CD4-positive, alpha-beta T cell treated with Interleukin-17A for 4 hours (primary cell): ENCODE results near the gene ZNF341.
"Not testable (repeated sequence)": the region's sequence is repeated elsewhere in the genome, so short reads cannot be mapped to it uniquely, and the experiment has no call there.

ENCODE experiments used
- DNase-seq: peaks from one replicate; pipeline ENCODE4 v3.0.0-alpha.2; 2020; ENCODE audit warnings: mixed read lengths

ZNF341 gene

DNA sequence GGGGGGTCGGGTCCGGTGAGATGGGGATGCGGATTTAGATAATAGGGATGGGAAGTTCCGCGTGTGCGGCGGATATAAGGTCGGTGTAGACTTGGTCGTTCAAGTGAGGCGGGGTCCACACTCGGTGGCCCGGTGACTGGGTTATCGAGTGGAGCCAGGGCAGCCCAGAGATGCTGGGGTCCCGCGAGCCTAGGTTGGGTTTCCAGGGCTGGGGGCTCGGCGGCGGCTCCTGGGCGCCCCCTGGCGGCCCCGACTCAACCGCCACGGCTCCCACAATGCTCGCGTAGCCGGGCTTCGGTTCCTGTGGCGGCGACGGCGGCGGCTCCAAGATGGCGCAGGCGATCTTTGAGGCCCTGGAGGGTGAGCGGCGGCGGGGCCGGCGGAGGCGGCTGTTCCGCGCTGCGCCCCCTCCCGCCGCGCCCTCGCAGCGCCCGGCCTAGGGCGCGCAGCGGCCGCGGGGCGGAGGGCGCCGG lies at the start of gene ZNF341:
TSS of gene ZNF341 (plus strand) at position 304 of the 473 bp plus-strand sequence. CDS start at position 330, 26 bp downstream.
- DNase-seq = peak; percentile 92

GRCh38 chr20:33684533-33685327 lies 47.1 kb upstream of the ZNF341 start:
- no peak for DNase-seq

DNA sequence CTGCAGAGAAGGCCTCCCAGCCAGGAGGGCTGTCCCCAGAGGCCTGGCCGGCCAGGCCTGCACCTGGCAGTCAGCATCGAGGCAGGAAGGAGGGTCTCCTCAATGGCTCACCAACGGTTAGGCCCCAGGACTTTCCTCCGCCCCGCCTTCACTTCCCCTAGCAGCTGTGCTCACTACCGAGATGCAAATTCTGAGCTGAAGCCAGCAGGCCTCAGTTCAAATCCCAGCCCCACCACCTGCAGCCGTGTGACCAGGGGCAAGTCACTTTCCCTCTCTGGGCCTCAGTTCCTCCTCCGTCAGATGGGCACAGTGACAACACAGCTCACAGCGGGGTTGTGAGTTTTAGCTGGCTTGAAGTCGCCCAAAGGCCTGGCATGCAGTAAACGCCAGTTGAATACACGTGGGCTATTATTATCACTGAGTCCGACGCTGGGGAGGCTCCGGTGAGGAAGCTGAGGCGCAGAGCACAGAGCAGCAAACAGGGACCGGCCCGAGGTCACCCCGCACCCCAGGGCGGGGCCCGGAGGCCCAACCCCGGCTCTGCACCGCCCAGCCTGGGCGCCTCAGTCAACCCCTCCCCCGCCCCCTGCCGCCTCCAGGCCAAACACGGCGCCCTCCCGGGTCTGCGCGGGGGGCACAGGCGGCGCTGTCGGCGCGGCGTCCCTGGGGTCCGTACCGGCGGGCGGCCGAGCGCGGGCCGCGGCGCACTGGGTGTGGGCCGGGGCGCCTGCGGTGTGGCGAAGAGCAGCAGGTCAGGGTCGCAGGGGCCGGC lies 46.3 kb upstream of the ZNF341 start:
- DNase-seq = peak; percentile 66

GRCh38 chr20:33686100-33686983 lies 45.5 kb upstream of the ZNF341 start, which contains the start of gene E2F1:
E2F1 (minus strand) TSS chr20:33686385; CDS start chr20:33686264, 121 bp downstream.
- DNase-seq = peak; percentile 97

GRCh38 chr20:33686984-33687366 lies 44.8 kb upstream of the ZNF341 start:
- DNase-seq = no peak

DNA sequence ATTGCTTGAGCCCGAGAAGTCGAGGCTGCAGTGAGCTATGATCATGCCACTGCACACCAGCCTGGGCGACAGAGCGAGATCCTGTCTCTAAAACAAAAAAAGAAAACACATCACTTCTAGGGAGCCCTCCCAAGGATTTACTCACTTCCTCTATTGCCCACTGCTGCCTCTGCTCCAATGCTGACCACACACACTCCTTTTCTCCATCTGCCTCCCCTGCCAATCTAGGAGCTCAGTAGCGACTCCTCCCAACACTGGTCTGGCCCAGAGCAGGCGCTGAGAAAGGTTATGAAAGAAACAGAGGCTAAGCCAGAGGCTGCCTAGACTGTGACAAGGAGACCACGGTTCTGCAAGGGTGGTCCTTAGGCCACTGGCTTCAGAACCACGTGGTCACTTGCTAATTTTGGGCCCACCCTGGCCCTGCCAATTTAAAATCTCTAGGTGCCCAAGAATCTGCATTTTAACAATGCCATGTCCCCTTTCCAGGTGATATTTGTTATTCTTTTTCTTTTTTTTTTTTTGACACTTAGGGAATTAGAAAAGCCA lies 44.4 kb upstream of the ZNF341 start:
- DNase-seq = no peak

DNA sequence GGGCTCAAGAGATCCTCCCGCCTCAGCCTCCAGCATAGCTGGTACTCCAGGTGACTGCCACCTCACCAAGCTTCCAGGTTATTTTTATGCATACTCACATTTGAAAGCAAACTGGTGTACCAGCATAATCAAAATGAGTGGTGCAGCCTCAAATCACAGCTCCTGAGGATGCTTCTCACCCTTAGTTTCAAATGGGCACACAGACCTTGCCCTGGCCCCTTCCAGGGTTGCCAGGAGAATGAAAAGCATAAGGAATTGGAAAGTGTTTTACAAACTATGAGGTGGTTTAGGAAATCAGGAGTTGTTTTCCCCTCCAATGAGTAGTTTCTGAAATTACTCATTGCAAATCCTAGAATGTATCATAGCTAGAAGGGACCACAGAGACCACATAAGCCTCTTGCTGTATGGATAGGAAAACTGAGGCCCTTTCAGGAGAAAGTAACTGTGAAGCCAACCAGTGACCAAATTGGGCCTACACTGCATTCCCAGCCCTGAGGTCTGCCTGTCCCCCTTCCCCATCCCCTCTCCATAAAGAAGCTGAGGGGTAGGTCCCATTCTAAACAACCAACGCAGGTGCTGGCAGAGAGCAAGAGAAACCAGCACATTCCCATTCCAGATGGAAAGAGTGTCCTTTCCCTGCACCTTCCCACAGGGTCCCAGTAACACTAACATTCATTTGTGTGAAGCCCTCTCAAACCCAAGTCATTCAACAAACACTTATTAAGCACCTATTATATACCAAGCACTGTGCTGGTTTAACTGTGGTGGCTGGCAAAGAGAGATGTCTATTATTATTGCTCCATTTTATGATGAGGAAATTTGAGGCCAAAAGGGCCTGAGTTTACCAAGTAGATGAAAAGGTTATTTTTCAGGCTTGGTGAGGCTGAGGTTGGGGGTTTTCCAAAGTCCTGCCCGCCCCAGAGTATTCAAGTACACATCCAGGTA lies 43.5 kb upstream of the ZNF341 start:
- DNase-seq = no peak

DNA sequence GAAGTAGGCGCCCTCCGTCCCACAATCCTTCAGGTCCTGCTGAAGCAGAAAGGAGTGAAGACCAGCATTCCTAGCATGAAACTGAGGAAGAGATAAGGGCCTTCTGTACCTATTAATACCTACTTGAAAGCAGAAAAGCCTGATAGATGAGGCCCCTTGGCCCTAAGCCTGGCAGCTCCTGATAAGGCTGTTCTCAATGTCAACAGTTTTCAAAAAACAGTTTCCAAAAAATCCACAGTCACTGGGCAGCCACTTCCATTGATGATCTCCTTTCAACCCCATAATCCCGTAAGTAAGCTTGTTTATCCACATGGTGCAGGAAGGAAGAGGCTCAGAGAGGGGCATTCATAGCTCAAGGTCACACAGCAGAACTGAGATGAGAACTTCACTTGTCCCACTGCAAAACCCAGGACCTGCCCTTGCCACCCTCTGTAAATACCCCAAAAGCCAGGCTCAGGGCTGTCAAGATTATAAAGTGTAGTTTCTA lies 42.8 kb upstream of the ZNF341 start:
- DNase-seq = no peak

DNA sequence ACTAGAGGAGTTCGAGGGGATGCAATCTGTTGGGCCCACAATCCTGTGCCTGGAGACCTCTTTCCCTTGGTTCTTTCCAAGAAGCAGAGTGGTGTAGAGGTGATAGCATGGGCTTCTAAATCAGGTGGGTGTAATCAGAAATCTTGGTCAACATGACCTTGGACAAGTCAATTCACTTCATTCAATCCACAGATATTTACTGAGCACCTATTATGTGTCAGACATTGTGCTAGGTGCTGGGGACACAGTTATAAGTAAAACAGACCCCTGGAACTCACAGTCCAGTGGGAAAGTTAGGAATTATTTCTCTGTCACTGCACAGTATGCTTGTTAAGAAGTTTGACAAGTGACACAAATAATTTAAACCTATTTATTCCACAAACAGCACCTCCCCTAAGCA lies 42.3 kb upstream of the ZNF341 start:
- DNase-seq = no peak

DNA sequence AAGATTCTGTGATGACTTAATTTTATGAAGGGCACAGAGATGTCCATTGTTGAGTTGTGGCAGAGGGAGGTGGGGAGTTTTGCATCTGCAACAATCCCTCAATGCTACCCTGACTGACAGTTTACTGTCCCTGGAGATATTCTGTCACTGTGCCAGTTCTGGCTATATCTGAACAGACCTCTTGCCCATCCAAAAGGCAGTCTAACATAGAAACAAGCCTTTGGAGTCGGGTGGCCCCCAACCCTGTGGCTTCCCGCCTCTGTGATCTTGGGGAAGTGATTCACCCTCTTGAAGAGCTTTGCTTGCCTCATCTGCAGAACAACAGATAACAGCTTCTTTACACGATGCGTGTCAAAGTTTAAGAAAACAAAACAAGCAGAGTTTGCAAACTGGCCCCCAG lies 41.8 kb upstream of the ZNF341 start:
- peak; percentile 81 for DNase-seq

DNA sequence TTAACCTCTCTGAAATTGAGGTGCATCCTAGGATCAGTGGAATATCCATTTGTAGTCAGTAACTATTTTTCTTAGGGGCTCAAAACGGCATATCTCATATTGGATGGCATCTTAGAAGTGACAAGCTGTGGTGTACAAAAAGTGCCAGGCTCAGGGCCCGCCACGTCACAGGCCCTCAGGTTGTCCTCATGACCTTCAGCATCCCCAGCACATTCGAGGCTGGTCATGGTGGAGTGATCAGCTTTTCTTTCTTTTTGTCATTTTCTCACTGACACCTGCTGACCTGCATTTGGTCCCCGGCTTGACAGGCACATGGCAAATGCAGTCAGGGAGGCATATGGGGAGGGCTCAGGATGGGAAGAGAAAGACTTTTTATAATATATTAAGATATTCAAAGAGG lies 38.5 kb upstream of the ZNF341 start:
- no peak for DNase-seq

GRCh38 chr20:33693741-33694638 lies 37.8 kb upstream of the ZNF341 start:
- no peak for DNase-seq

- no peak for DNase-seq
Measured at GRCh38 chr20:33694639-33695012, 37.2 kb upstream of the ZNF341 start.

DNA sequence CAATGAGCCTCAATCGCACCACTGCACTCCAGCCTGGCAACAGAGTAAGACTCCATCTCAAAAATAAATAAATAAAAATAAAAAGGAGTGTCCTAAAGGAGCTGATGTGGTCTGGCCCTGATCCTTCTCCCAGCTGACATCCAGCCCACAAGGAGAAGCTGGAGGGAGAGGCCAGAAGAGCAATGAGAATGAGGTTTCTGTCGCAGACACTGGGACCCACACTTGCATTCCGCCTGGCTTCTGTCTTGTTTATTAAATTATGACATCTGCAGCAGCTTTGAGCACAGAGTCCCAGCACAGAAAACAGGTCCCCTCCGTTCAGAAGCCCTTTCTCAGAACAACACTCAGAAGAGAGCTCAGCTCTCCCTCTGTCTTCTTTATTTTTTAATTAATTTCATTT lies 35.3 kb upstream of the ZNF341 start:
- DNase-seq = no peak

- DNase-seq = no peak
Measured at GRCh38 chr20:33697129-33697528, 34.7 kb upstream of the ZNF341 start.

GRCh38 chr20:33698966-33699365 lies 32.8 kb upstream of the ZNF341 start:
- not testable (repeated sequence) for DNase-seq

- not testable (repeated sequence) for DNase-seq
Measured at GRCh38 chr20:33700696-33701441, 30.9 kb upstream of the ZNF341 start.

DNA sequence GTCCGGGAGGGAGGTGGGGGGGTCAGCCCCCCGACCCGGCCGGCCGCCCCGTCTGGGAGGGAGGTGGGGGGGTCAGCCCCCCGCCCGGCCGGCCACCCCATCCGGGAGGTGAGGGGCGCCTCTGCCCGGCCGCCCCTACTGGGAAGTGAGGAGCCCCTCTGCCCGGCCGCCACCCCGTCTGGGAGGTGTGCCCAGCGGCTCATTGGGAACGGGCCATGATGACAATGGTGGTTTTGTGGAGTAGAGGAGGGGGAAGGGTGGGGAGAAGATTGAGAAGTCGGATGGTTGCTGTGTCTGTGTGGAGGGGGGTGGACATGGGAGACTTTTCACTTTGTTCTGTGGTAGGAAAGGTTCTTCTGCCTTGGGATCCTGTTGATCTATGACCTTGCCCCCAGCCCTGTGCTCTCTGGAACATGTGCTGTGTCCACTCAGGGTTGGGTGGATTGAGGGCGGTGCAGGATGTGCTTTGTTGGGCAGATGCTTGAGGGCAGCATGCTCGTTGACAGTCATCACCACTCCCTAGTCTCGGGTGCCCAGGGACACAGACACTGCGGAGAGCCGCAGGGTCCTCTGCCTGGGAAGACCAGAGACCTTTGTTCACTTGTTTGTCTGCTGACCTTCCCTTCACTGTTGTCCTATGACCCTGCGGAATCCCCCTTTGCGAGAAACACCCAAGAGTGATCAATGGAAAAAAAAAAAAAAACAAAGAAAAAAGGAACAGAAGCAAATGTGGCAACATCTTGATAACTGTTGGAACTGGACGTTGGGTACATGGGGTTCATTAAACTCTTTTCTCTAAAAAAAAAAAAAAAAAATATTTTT lies 30.0 kb upstream of the ZNF341 start:
- no peak for DNase-seq
